Loucy (cell line): ENCODE measurements around the gene ZNF304.

Source experiments
- EZH2phosphoT487 ChIP-seq: fragments of 200-600 bp; IDR thresholded peaks from 2 replicates; pipeline ENCODE4 v1.6.1; 2018; ENCODE audit warnings: antibody characterized with exemption, mild to moderate bottlenecking, moderate library complexity, borderline replicate concordance
- TF ChIP-seq, protein P1 (sequence below): fragments of 200-600 bp; sonication (generic); conservative IDR thresholded peaks from 2 replicates; pipeline ENCODE4 v1.5.1; 2014; ENCODE audit warnings: mild to moderate bottlenecking, antibody characterized with exemption, low read length

- TF ChIP-seq, protein P1, sequence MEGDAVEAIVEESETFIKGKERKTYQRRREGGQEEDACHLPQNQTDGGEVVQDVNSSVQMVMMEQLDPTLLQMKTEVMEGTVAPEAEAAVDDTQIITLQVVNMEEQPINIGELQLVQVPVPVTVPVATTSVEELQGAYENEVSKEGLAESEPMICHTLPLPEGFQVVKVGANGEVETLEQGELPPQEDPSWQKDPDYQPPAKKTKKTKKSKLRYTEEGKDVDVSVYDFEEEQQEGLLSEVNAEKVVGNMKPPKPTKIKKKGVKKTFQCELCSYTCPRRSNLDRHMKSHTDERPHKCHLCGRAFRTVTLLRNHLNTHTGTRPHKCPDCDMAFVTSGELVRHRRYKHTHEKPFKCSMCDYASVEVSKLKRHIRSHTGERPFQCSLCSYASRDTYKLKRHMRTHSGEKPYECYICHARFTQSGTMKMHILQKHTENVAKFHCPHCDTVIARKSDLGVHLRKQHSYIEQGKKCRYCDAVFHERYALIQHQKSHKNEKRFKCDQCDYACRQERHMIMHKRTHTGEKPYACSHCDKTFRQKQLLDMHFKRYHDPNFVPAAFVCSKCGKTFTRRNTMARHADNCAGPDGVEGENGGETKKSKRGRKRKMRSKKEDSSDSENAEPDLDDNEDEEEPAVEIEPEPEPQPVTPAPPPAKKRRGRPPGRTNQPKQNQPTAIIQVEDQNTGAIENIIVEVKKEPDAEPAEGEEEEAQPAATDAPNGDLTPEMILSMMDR: no peak
- TF ChIP-seq EZH2phosphoT487: no peak
Observed at GRCh38 chr19:57324992-57325391, 26.1 kb upstream of the ZNF304 start.
